ENCODE measurements around the gene CYGB.
A peak's percentile ranks its signal among the peaks of the same experiment; 100 is the strongest.
"Not testable (repeated sequence)": the region's sequence is repeated elsewhere in the genome, so short reads cannot be mapped to it uniquely, and the experiment has no call there.

The CYGB gene

DNA sequence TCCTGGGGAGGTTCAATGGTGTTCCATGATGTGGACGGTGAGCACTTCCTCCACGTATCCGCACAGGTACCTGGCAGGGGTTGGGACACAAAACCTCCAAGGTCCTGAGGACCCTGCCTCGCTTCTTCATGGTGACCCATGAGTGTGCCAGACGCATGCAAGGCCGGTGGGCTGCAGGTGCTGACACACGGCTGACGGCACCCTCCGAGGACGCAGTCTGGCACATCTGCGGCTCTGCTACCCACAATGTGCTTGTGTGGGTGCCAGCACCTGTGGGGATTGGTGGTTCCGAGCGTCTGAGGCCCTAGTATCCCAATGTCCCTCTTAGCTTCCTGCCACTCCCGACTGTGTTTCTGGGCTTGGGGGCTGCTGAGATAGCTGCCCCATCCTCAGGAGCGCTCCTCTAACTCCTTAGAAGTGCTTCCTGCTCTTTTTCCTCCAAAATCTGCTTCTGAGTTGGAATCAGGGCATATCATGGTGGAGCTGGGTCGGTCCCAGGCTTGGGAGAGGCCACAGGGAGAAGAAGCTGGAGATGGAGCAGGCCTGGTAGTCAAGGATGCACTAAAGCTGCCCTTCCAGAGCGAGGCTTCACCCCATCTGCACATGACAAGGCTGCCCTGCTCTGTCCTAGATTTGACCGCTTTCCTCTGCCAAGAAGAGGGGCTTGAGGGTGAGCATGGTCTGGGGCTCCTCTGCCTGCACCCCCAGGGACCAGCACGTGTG lies 1.6 kb downstream of the CYGB start:
- no peak for DNase-seq

DNA sequence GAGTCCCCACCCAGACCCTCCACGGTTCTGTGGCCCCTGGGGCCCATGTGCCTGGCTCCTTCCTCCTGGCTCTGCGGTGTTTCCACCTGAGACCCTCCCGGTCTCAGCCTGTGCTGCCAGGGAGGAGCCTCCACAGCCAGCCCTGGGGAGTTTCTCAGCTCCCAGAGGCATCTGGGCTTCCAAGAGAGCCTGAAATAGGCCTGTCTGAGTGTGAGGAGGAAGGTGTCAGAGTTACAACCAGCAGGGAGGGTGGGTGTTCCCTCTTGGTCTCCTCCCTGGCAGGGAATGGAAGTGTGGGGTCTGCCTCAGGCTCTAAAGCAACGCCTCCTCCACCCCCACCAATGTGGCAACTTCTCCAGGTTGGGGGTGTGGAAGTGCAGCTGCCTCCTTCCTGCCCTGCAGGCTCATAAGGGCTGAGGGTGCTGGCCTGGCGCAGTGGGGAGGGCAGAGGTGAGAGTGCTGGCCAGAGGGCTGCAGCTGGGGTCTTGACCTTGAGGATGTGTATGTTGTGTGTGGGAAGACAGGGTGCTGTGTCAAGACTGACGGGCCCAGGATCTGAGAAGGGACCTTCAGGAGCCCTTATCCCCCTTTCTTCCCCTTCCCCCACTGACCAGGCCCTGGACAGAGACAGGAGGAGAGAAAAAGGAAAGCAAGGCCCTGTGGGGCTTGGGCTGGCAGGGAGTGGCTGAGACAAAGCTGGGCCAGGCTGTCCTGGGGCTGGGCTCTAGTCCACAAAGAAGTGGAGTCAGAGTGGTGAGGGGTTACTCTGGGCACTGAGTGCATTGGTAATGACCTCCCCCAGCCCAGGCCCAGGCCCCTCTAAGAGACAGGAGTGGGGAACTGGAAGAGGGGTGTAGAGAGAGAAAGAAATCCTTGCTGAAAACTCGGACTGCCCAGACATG lies 2.4 kb downstream of the CYGB start:
- DNase-seq, result no peak

DNA sequence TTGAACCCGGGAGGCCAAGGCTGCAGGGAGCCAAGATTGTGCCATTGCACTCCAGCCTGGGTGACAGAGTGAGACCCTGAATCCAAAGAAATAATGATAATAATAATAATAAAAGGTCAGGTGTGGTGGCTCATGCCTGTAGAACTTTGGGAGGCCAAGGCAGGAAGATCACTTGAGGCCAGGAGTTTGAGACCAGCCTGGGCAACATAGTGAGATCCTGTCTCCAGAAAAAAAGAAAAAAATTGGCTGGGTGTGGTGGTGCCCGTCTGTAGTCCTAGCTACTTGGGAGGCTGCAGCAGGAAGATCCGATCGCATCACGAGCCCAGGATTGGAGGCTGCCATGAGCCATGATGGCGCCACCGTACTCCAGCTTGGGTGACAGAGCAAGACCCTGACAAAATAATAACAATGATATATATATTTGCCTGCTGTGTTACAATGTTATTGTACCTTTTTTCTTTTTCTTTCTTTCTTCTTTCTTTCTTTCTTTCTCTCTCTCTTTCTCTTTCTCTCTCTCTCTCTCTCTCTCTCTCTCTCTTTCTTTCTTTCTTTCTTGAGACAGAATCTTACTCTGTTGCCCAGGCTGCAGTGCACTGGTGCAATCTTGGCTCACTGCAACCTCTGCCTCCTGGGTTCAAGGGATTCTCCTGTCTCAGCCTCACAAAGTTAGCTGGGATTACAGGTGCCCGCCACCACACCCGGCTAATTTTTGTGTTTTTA lies 3.7 kb downstream of the CYGB start:
- DNase-seq, result not testable (repeated sequence)

DNA sequence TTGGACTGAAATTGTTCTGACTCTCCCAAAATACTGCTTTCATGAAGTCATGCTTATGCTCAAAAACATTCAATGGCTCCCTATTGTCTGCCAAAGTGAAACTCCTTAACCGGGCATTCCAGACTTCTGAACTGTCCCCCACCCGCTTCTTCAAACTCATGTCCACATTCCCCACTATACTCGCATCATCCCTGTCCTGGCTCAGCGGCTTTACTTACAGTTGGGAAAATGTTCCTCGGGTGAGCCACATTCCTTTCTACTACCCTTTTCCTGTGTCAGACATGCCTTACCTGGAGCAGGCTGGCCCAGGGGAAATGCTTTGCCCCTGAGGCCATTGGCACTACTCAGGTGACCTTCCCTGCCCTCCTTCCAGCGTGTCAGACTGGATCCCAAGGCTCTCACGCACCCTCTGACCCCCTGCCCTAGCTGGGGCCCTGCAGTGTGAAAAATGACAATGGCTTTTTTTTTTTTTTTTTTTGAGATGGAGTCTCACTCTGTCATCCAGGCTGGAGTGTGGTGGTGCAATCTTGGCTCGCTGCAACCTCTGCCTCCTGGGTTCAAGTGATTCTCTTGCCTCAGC lies 5.3 kb downstream of the CYGB start:
- DNase-seq, result no peak

DNA sequence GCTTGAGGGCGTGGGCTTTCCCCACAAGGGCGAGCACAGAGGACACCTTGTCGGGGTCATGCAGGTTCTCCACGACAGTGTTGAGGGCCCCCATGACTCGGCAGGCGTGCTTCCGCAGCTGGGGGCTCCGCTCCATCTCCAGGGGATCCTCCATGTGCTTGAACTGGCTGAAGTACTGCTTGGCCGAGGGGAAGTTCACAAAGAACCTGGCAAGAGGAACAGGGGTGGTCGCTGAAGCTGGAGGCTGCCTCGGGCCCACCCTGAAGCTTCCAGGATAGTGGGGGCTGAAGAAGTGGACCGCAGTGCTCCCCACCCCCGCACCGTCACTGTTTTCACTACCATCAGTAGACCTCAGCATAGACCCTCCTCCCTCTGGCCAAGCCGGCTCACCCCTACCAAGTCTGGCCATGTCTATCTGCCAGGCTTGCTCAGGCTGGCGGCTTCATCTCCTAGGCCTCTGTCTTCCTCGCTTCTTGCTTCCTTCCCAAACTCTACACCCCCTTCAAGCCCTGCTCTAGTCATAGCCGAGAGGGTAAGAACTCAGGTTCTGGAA lies 5.9 kb downstream of the CYGB start:
- no peak for DNase-seq

DNA sequence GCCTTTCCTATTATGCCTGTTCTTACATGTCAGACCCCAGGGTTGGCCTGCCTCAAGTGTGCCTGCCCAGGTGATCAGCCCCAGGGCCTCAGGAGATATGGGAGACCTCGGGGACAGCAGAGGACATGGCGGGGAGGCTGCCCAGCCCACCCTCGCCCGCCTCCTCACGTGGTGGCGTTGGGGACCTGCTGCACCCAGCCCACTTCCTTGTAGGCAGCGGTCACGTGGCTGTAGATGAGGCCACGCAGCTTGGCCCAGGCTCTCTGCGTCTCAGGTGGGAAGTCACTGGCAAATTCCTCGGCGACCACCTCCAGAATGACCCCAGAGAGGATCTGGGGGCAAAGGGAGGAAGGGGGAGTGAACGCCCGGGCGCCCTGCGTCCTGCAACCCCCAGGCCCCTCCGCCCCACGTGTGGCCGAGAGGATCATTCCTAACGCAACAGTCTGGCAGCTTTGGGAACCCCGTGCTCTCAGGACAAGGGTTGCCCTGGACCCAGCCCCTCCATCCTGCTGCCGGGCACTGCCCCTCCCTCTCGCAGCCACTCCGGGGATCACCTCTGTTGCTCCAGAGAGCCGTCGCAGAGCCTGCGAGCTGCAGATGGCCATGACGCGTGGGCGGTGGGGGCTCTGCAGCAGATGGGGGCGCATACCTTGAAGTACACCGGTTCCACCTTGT lies 6.6 kb downstream of the CYGB start:
- DNase-seq, result no peak

DNA sequence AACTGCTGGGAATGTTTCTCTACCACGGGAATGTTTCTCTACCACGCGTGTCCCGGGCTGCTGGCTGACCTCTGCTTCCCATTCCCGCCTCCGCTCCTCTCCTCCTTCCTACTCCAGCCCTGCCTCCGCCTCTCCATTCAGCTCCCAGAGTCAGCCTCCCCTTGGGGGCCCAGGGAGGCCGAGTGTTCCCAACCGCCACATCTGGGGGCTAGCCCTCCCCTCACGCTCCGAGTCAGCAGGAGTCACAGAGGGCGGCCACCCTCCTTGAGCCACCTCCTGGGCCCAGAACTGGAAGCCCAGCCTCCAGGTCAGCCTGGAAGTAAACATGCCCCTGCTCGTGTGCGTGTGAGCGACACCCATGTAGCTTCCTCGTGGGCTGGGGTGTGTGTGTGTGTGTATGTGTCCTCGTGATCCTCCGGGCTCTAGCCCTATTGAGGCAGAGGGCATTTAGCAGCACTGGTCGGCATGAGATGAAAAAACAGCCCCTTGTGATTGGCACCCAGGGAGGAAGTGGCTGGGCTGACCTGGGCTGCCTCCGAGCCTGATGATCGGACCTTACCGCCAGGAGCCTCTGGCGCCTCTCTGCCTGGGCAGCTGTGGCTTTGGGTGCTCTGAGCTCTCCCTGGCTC lies 7.3 kb downstream of the CYGB start:
- no peak for DNase-seq

DNA sequence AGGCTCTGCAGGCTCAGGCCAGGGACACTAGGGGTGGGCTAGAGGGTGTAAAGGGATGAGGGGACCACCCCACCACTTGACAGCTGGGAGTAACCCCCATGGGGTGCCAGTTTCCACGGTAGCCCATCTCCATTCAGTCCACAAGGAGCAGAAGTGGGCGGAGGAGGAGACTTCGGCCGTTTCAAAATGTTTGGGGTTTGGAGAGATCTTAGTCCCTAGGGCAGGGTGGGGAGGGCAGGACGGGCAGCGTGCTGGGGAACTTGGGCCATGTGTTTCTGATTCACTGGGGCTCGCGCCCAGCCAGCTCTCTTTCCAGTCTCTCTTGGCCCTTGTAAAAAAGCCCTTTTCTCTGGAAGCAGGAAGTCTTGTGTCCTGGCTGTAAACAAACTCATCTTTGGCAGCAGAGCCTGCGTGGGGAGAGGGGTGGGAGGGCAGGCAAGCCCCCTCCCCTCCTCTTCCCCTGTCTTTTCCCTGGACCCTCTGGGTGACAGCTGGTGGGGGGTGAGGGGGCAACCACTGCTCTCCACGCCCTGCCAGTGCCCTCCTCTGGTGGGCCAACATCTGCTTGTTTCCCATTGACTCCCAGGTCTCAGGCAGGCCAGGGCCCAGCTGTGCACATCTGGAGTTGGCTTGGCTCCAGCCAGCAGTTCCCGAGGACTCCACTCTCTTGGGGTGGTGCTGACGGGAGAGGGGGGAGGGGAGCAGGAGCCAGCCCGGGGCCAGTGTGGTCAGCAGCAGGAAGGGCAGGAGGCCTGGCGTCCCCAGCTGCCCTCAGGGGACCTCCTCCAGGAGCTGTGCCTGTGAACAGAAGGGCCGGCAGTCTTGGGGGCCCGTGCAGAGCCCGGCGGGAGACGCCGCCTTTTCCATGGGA lies 8.1 kb downstream of the CYGB start:
- no peak for DNase-seq

DNA sequence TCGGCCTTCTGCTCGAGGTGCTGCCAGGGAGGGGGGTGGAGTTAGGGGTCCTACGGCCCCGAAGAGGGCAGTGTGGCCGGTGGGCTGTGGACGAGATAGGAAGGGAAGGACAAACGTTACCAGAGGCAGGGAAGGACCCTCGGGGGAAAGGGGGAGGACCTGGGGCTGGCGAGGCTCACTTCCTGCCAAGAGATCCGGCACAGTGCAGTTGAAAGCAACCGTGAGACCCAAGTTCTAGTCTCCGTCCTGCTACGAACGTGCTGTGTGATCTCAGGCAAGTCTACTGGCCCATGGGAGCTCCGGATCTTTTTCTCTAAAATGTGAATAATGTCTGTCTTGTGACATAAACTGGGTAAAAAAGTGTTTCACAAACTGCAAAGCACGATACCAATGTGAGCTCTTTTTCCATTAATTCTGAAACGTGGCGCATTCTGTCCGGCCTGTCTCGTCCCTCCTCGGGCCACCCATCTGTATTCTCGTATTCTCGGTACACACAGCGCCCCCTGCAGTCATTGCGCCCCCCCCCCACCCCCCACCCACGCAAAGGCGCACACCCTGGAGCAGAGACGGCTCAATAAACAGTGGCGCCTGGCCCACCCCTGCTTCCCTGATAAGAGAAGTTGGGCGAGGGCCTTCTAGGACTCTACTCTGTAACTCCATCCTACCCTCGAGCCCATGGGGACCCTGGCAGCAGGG lies 8.8 kb downstream of the CYGB start:
- no peak for DNase-seq

DNA sequence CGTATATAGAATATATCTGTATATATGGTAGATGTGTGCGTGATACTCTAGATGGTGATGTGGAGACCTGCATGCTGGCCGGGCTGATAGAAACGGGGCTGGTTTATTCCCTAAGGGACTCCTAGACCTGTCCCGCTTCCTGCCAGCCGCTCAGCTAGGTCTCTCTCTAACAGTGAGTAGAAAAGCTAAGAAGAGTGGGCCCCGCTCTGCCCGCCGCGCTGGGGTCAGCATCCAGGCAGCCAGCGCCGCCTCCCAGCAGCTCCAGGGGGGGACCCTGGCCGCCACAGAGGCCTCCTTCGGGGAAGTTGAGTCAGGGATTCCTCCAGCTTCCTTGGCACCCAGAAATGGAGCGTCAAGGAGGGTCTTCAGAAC lies 9.4 kb downstream of the CYGB start:
- DNase-seq, result no peak

DNA sequence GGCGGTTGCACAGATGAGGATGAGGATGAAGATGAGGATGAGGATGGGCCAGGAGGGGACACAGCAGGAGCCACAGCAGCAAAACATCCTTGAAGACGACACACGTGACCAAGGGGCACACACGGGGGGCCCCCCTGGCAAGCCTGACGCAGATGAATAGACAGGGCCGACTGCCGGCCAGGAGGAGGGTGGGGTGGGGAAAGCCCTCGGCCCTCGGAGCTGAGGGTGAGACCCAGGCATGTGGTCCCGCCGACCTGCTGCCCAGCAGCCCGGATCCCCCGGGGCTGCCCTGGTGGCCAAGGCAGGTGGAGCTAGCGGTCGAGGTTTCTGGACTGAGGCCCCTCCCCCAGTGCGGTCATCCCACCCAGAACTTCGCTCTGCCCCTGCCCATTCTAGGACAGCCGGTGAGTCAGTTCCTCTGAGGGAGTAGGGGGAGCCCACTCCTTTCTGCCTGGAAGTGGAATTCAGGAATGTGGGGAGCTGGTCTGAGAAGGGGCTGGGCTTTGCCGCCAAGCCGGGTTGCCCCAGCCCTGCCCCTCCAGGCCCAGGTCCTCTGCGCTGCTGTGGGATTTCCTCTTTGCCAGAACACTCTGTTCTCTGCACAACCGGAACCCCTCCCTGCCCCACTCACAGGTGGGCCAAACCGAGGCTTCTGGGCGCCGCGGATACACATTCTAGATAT lies 9.9 kb downstream of the CYGB start:
- peak; percentile 53 for DNase-seq

DNA sequence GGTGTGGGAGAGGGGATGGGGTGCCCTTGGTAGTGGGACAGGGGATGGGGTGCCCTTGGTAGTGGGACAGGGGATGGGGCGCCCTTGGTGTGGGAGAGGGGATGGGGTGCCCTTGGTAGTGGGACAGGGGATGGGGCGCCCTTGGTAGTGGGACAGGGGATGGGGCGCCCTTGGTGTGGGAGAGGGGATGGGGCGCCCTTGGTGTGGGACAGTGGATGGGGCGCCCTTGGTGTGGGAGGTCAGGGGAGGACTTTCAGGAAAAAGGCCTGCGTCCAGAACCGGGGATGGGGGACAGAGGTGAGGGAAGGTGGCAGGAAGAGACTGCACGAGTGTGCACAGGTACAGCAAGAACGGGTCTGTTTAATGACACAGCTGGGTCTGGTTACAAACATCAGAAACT lies 10.5 kb downstream of the CYGB start:
- not testable (repeated sequence) for DNase-seq

DNA sequence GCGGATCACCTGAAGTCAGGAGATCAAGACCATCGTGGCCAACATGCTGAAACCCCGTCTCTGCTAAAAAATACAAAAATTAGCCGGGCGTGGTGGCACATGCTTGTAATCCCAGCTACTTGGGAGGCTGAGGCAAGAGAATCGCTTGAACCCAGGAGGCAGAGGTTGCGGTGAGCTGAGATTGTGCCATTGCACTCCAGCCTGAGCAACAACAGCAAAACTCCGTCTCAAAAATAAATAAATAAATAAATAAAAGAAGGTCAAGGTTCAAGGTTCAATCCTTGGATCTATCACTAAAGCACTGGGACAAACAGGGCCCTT lies 12.0 kb downstream of the CYGB start:
- not testable (repeated sequence) for DNase-seq

DNA sequence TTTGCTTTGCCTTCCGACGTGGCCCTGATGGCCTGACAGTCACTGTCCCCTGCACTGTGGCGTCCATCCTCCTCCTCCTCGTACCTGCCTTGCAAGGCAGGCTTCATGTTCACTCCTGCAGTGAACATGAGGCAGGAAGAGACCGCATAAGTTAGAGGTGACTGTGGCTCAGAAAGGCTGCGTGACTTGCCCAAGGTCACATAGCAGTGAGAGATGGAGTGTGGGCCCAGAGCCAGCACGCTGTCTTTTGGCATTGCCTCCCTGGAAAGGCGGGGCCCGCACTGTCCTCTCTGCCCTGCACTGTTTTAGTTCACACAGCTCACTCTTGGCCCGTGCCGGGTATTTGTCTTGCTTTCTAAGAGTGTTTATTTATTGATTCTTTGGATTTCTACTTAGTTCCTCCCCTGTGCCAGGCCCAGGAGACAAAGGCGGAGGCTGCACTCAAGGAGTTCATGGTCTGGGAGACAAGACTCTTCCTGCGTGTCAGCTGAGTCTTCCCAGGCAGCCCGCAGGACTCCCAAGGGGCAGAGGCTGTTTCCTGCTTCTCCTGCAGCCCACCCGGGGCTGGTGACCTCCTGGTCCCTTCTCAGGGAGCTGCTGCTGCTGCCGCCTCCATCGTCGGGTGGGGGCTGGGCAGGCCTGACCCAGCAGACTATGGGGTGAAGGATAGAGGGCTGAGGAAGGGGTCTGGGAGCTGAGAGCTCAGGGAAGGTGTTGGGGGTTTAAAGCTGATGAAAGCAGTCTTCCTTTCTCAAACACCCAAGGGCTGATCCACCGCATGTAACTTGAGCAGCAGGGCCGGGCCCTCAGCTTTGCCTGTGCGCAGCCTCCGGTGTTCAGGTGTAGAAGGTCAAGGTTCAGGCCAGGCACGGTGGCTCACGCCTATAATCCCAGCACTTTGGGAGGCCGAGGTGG lies 12.7 kb downstream of the CYGB start:
- no peak for DNase-seq

DNA sequence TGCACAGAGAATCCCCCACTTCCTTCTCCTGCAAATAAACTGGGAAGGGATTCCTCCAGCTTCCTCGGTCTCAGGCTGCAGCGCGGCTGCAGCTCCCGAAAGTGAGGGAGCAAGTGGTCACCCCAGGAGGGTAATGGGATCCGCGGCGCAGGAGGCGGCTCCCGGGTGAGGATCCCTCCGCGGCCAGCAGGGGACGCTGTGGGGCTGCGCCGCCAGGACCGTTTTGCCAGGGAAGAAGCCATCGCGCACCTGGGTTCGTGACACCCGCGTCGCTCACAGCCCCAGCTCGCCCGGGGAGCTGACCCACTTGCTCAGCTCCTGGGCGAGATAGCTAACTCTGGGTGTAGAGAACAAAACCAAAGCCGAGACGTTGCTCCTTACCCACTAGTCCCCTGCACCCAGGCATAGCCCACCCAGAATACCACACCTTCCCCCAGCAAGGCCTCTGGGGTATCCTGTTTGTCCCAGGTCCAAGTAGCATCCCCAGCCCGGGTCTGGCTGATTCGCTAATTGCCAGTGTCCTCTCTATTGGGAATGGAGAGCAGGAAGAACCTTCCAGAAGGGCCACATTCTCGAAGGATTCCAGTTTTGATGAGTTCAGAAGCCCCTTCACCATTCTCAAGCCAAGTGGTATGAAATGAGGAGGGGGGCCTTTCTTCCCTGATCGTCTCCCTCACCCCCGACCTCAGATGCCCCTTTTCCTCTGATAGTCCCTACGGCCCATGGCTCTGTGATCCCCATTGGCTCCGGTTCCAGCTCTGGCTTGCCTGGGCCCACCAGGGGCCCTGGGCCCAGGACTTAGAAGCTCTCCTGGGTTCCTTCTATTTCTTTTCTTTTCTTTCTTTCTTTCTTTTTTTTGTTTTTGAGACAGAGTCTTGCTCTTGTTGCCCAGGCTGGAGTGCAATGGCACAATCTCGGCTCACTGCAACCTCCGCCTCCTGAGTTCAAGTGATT lies 14.1 kb downstream of the CYGB start:
- peak; percentile 88 for DNase-seq

DNA sequence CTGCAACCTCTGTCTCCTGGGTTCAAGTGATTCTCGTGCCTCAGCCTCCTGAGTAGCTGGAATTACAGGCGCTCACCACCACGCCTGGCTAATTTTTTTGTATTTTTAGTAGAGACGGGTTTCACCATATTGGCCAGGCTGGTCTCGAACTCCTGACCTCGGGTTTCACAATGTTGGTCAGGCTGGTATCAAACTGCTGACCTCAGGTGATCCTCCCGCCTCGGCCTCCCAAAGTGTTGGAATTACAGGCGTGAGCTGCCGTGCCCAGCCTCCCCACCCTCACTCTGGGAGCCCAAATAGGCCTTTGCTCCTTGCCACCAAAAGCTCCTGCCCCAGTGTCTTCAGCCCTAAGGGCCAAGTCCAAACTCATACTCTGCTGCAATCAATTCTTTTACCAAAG lies 15.8 kb downstream of the CYGB start:
- DNase-seq, result not testable (repeated sequence)

DNA sequence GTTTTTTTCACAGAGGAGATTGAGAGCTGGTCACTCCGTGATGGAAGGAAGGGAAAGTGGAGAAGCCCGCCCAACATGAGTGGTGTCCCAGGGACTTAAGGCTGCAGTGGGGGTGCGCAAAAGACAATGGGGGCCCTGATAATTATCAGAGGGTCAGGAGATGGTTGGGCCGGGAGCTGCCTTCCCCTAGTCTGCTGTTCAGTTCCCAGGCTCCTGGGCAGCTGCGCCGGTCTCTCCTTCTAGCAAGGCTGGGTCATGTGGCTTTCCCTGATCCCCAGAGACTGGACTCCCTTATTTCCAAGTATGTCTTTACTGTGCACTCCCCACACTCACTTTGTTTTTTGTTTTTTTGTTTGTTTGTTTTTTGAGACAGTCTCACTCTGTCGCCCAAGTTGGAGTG lies 16.2 kb downstream of the CYGB start:
- DNase-seq, result no peak
